ENCODE results near the gene MAGI2. TPM values are rescaled to one million over a fixed set of nuclear protein-coding genes. Genes with fewer than 3 reads are reported as not detected.

MAGI2 gene
- total and polyA plus RNA-seq, 2 experiments from 2014 or later, result 10.4 to 26.4 TPM

GRCh38 chr7:78412216-78412858 is 1041.1 kb downstream of the MAGI2 start (continued):
- no peak for TF ChIP-seq REST (IDR thresholded peaks at IDR 0.05; ENCODE audit: unreplicated experiment)
- TF ChIP-seq ZNF331 (CRISPR knock-in tag; IDR thresholded peaks at IDR 0.05; ENCODE audit: low read depth), result no peak
- TF ChIP-seq NANOG (IDR thresholded peaks at IDR 0.05; ENCODE audit: borderline replicate concordance), result no peak

GRCh38 chr7:78407031-78407430 is 1046.4 kb downstream of the MAGI2 start:
- no peak for DNase-seq (ENCODE audit: low spot score)
- no peak overlapping the region for H3K4me3 ChIP-seq
- peaks cover 20% of the 10 kb centered on the region for H3K4me1 Mint-ChIP-seq
- no peaks in the 10 kb centered on the region for H4K20me1 ChIP-seq (replicated peaks; ENCODE audit: insufficient read depth)
- no peak overlapping the region for H2AFZ ChIP-seq
- H3K4me2 ChIP-seq, result no peak overlapping the region
- peaks cover 15% of the 10 kb centered on the region; the same call in 1 of the 2 replicates for H3K4me1 ChIP-seq (ENCODE audit: insufficient read depth)
- no peaks in the 10 kb centered on the region for H3F3A ChIP-seq (replicated peaks; ENCODE audit: low read depth)
- H3K27me3 ChIP-seq (ENCODE audit: insufficient read depth), result no peaks in the 10 kb centered on the region
- H3K9me3 Mint-ChIP-seq, result peaks cover 8% of the 10 kb centered on the region; the same call in 1 of the 3 replicates
- no peaks in the 10 kb centered on the region for H3K79me2 ChIP-seq (replicated peaks; ENCODE audit: insufficient read depth)
- peaks cover 4% of the 10 kb centered on the region for H3K27me3 Mint-ChIP-seq (ENCODE audit: insufficient read depth, low read depth, poor library complexity)
- TF ChIP-seq ETS1 (IDR thresholded peaks at IDR 0.05), result no peak
- no peak for TF ChIP-seq POLR2AphosphoS5 (IDR thresholded peaks at IDR 0.05; ENCODE audit: low read depth)
- TF ChIP-seq EZH2 (IDR thresholded peaks at IDR 0.05; ENCODE audit: low read depth, unreplicated experiment), result no peak
- no peak for TF ChIP-seq NANOG (IDR thresholded peaks at IDR 0.05; ENCODE audit: borderline replicate concordance)
- no peak for TF ChIP-seq REST (IDR thresholded peaks at IDR 0.05; ENCODE audit: unreplicated experiment)
- TF ChIP-seq ZNF114 (CRISPR knock-in tag; IDR thresholded peaks at IDR 0.05), result no peak
- no peak for TF ChIP-seq STAT1 (IDR thresholded peaks at IDR 0.05; ENCODE audit: unreplicated experiment)
- H3K4me3 Mint-ChIP-seq, result no peak overlapping the region
- H3K36me3 Mint-ChIP-seq (ENCODE audit: low read depth), result peaks cover 11% of the 10 kb centered on the region; the same call in 2 of the 3 replicates
- no peaks in the 10 kb centered on the region for H3K9me2 ChIP-seq (ENCODE audit: insufficient read depth)
- no peak for ATAC-seq
- H3K36me3 ChIP-seq (ENCODE audit: insufficient read depth), result no peaks in the 10 kb centered on the region
- H3K27ac ChIP-seq (ENCODE audit: low read depth), result no peak overlapping the region
- no peak overlapping the region for H3K27ac Mint-ChIP-seq
